Hematopoietic multipotent progenitor cell treated with erythropoietin and hydrocortisone succinate and interleukin-3 and kit ligand, for 17 days (in vitro differentiated cells): ENCODE results near the gene SMYD3.
"Not testable (repeated sequence)": the region's sequence is repeated elsewhere in the genome, so short reads cannot be mapped to it uniquely, and the experiment has no call there.

Experiments used
- DNase-seq: peaks from one replicate; pipeline ENCODE4 v3.0.0-alpha.2; 2015; ENCODE audit warnings: low spot score

SMYD3 gene

GRCh38 chr1:246108278-246108925, 398.7 kb downstream of the SMYD3 start:
- DNase-seq = no peak

GRCh38 chr1:246107516-246108277, 399.4 kb downstream of the SMYD3 start:
- no peak for DNase-seq

- DNase-seq = no peak
Measured at GRCh38 chr1:246106342-246106763, 400.7 kb downstream of the SMYD3 start.

GRCh38 chr1:246104927-246105326, 402.2 kb downstream of the SMYD3 start:
- DNase-seq = no peak

- no peak for DNase-seq
Measured at GRCh38 chr1:246099570-246099969, 407.5 kb downstream of the SMYD3 start.

- DNase-seq = no peak
Measured at GRCh38 chr1:246096356-246096755, 410.7 kb downstream of the SMYD3 start.

GRCh38 chr1:246095443-246095842, 411.6 kb downstream of the SMYD3 start:
- DNase-seq = no peak

- no peak for DNase-seq
Measured at GRCh38 chr1:246093230-246093629, 413.8 kb downstream of the SMYD3 start.

GRCh38 chr1:246092136-246092535, 414.9 kb downstream of the SMYD3 start:
- DNase-seq = no peak

- DNase-seq = no peak
Measured at GRCh38 chr1:246091477-246091876, 415.6 kb downstream of the SMYD3 start.

- no peak for DNase-seq
Measured at GRCh38 chr1:246086191-246086590, 420.9 kb downstream of the SMYD3 start.

GRCh38 chr1:246083416-246083815, 423.7 kb downstream of the SMYD3 start:
- no peak for DNase-seq

GRCh38 chr1:246081856-246082668, 425.0 kb downstream of the SMYD3 start:
- DNase-seq = no peak

GRCh38 chr1:246081138-246081702, 425.9 kb downstream of the SMYD3 start:
- no peak for DNase-seq

- no peak for DNase-seq
Measured at GRCh38 chr1:246080031-246080430, 427.0 kb downstream of the SMYD3 start.

- DNase-seq = no peak
Measured at GRCh38 chr1:246078888-246079252, 428.2 kb downstream of the SMYD3 start.

- no peak for DNase-seq
Measured at GRCh38 chr1:246078126-246078887, 428.8 kb downstream of the SMYD3 start.

GRCh38 chr1:246077476-246077875, 429.6 kb downstream of the SMYD3 start:
- DNase-seq = no peak

- DNase-seq = no peak
Measured at GRCh38 chr1:246074421-246074820, 432.7 kb downstream of the SMYD3 start.

- no peak for DNase-seq
Measured at GRCh38 chr1:246072456-246072955, 434.6 kb downstream of the SMYD3 start.

- DNase-seq = not testable (repeated sequence)
Measured at GRCh38 chr1:246071981-246072380, 435.1 kb downstream of the SMYD3 start.

GRCh38 chr1:246071561-246071960, 435.5 kb downstream of the SMYD3 start:
- DNase-seq = not testable (repeated sequence)
